Testis (tissue), 3 donors: ENCODE results near the gene SEMA5A. TPM values are rescaled to one million over a fixed set of nuclear protein-coding genes. Genes with fewer than 3 reads are reported as not detected.

ENCODE experiments used
- DNase-seq: peaks from one replicate; pipeline ENCODE4 v3.0.0-alpha.2; 2019
- H3K27ac ChIP-seq, 2 donors: fragments of 200-600 bp; sonication (generic); one replicate each; pipeline ENCODE4 v1.5.1; 2019
- H3K27me3 ChIP-seq: fragments of 200-600 bp; sonication (generic); one replicate; pipeline ENCODE4 v1.5.1; 2019
- H3K36me3 ChIP-seq: fragments of 200-600 bp; sonication (generic); one replicate; pipeline ENCODE4 v1.5.1; 2017; ENCODE audit warnings: low read depth; ENCODE audit errors: missing control alignments
- H3K4me1 ChIP-seq: fragments of 200-600 bp; sonication (generic); one replicate; pipeline ENCODE4 v1.5.1; 2019
- H3K4me3 ChIP-seq, 2 donors: fragments of 200-600 bp; sonication (generic); one replicate each; pipeline ENCODE4 v1.5.1; 2017 to 2019
- H3K9me3 ChIP-seq: fragments of 200-600 bp; sonication (generic); one replicate; pipeline ENCODE4 v1.5.1; 2017
- POLR2A ChIP-seq: fragments of 450-650 bp; IDR thresholded peaks from one replicate; pipeline ENCODE4 v1.6.1; 2017; ENCODE audit warnings: antibody characterized with exemption, mild to moderate bottlenecking, moderate library complexity
- WGBS, 2 donors: methylation state at CpG; one replicate each; pipeline ENCODE4 v1.1.5; 2018; 5-methylcytosine and 5-hydroxymethylcytosine counted together
- intact Hi-C: fragments of 100-400 bp; cut with DNase I; formaldehyde crosslinking; loops from one replicate; pipeline ENCODE4 v1.15.1; 2023; ENCODE audit warnings: low total_unique reads
- polyA plus RNA-seq: library from polyadenylated mRNA; stranded (reverse); fragments of 350-450 nt; fragmentation: Illumina TruSeq; extraction: RNeasy Lipid Tissue Mini Kit (QIAGEN cat#74804); gene quantifications from one replicate; pipeline ENCODE4 v1.2.3, GENCODE V29; 2014; ENCODE audit warnings: low read depth, low replicate concordance; ENCODE audit not compliant: insufficient read depth
- total RNA-seq, 2 donors: library from RNA; depleted of rRNA; stranded (reverse); fragments of >200 nt; gene quantifications; one replicate each; pipeline ENCODE4 v1.2.3, GENCODE V29; 2016
- TF ChIP-seq, protein P1 (sequence below), 3 experiments: fragments of 450-650 bp in 2 of 3; fragments of 200-600 bp in 1 of 3; sonication (generic) in 1 of 3; IDR thresholded peaks; one replicate each; pipeline ENCODE4 v1.5.1; 2016 to 2019; ENCODE audit warnings: antibody characterized with exemption in 3 of 3, mild to moderate bottlenecking in 2 of 3, moderate library complexity in 1 of 3

The SEMA5A gene
- total and polyA plus RNA-seq, 3 donors from 2014 or later = 3.4 to 12.8 (median 5.4) TPM

DNA sequence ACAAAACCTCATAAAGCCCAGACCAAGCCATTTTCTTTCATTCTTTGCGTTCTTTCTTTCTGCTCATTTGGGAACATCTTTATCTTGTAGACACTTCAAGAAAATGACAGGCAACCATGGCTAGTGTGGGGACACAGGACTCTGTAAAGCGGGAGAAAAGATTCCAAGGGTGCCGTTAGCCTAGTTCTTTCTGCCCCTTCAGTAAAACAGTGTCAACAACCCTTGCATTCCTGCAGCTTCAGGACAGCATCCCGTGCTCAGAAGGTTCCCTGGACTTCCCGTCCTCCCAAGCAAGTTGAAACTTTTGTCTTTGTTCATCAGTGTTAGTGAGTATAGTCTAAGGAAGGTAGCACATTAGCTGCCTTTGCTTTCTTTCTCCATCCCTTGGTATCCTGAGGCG, 42.4 kb upstream of the SEMA5A start:
- no peaks in the 10 kb centered on the region for H3K9me3 ChIP-seq

DNA sequence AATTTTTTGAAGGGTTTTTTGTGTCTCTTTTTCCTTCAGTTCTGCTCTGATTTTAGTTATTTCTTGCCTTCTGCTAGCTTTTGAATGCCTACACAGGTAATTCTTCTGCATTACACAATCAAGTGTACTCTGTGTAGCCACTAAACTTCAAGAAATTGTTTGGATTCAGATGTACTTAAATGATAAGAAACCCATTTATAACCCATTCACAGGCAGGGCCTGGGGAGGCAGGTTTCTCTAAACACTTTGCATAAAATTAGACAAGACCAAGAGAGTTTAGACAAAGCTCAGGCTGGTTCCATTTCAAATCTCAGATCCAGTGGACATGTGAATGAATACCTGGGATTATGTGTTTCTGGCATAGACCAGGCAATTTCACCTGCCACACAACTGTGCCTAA, 41.3 kb upstream of the SEMA5A start:
- DNase-seq = no peak
- TF ChIP-seq, protein P1, sequence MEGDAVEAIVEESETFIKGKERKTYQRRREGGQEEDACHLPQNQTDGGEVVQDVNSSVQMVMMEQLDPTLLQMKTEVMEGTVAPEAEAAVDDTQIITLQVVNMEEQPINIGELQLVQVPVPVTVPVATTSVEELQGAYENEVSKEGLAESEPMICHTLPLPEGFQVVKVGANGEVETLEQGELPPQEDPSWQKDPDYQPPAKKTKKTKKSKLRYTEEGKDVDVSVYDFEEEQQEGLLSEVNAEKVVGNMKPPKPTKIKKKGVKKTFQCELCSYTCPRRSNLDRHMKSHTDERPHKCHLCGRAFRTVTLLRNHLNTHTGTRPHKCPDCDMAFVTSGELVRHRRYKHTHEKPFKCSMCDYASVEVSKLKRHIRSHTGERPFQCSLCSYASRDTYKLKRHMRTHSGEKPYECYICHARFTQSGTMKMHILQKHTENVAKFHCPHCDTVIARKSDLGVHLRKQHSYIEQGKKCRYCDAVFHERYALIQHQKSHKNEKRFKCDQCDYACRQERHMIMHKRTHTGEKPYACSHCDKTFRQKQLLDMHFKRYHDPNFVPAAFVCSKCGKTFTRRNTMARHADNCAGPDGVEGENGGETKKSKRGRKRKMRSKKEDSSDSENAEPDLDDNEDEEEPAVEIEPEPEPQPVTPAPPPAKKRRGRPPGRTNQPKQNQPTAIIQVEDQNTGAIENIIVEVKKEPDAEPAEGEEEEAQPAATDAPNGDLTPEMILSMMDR (IDR thresholded peaks at IDR 0.05) = no peak
- no peak for TF ChIP-seq POLR2A
- Histone ChIP-seq H3K27ac (no peak overlapping the region), H3K27me3 (no peaks in the 10 kb centered on the region), H3K4me3 (no peak overlapping the region), H3K4me1 (no peaks in the 10 kb centered on the region), H3K9me3 (no peaks in the 10 kb centered on the region), H3K36me3 (no peaks in the 10 kb centered on the region)
- intact Hi-C loops = no loop called here

More for the DNA sequence above, 42.4 kb upstream of the SEMA5A start:
- Histone ChIP-seq H3K4me3 (no peak overlapping the region), H3K27ac (no peak overlapping the region), H3K27me3 (no peaks in the 10 kb centered on the region), H3K36me3 (no peaks in the 10 kb centered on the region), H3K4me1 (no peaks in the 10 kb centered on the region)
- no peak for TF ChIP-seq POLR2A
- TF ChIP-seq, protein P1 (IDR thresholded peaks at IDR 0.05) = no peak
- intact Hi-C loops = no loop called here
- DNase-seq = no peak
- WGBS, 2 donors = 71% methylated on average over 6 of the region's 6 CpGs

DNA sequence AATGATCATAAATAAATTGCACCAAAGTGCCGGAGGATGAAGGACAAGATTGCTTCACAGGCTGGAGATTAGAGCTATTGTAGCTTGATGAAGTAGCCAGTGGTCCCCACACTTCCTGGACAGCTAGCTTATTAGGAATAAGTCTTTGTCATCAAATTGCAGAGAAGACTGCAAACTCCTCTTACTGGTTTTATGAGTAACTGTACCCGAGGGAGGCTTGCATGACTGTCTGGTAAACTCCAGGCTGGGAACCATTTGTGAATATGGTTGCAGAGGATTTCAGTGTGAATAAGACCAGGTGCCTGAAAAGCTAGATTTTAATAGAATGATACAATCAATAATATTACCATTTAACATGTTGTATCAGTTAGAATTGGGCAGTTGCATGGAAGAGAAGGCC, 36.5 kb upstream of the SEMA5A start:
- 53 to 54% methylated on average over 2 of the region's 2 CpGs for WGBS, 2 donors
- no peak overlapping the region for H3K27ac ChIP-seq
- H3K4me1 ChIP-seq = no peaks in the 10 kb centered on the region
- no peaks in the 10 kb centered on the region for H3K9me3 ChIP-seq
- no peaks in the 10 kb centered on the region for H3K36me3 ChIP-seq
- DNase-seq = no peak
- TF ChIP-seq, protein P1 (IDR thresholded peaks at IDR 0.05) = no peak
- no peak for TF ChIP-seq POLR2A
- intact Hi-C loops = no loop called here
- H3K27me3 ChIP-seq = no peaks in the 10 kb centered on the region
- no peak overlapping the region for H3K4me3 ChIP-seq

DNA sequence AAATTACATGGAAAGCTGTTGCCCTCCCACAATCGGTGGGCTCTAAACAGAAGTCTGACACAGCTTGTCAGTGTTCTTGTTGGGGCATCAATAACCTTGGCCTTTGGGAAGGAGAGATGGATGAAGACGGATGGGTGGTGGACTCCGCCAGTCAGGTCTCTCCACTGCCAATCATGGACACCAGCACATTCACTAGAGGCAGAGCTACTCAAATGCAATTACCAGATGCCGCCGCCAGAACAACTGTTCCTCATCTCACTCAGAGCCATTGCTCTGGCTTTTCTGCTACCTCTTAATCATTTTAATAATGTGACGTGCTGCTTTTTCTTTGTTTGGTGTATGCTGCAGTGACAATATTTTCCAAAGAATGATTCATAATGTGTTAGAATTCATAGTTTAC, 27.9 kb upstream of the SEMA5A start:
- Histone ChIP-seq H3K9me3 (no peaks in the 10 kb centered on the region), H3K27ac (no peak overlapping the region), H3K4me1 (no peaks in the 10 kb centered on the region), H3K36me3 (no peaks in the 10 kb centered on the region), H3K27me3 (no peaks in the 10 kb centered on the region), H3K4me3 (no peak overlapping the region)
- TF ChIP-seq POLR2A = no peak
- TF ChIP-seq, protein P1 (IDR thresholded peaks at IDR 0.05) = no peak
- WGBS, 2 donors = 82 to 89% methylated on average over 6 of the region's 6 CpGs
- intact Hi-C loops = no loop called here
- no peak for DNase-seq

DNA sequence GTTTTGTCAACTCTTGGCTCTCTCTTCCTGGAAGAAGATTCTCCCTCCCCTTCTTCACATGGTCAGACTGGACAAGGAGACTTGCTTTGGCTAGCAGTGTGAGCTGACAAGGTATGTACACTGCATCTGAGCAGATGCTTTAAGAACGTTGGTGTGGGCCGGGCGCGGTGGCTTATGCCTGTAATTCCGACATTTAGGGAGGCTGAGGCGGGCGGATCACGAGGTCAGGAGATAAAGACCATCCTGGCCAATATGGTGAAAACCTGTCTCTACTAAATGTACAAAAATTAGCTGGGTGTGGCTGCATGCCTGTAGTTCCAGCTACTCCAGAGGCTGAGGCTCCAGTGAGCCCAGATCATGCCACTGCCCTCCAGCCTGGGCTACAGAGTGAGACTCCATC, 26.4 kb upstream of the SEMA5A start:
- no peak for DNase-seq
- Histone ChIP-seq H3K9me3 (no peaks in the 10 kb centered on the region), H3K27me3 (no peaks in the 10 kb centered on the region), H3K36me3 (no peaks in the 10 kb centered on the region), H3K27ac (no peak overlapping the region), H3K4me1 (no peaks in the 10 kb centered on the region), H3K4me3 (no peak overlapping the region)
- intact Hi-C loops = no loop called here
- WGBS, 2 donors = 91 to 92% methylated on average over 8 of the region's 8 CpGs
- TF ChIP-seq POLR2A = no peak
- TF ChIP-seq, protein P1 (IDR thresholded peaks at IDR 0.05) = no peak
